Endothelial cell of umbilical vein (primary cell): ENCODE measurements around the gene DHX16. TPM values are rescaled to one million over a fixed set of nuclear protein-coding genes. Genes with fewer than 3 reads are reported as not detected.

Experiments used
- BruUV-seq: library from RNA; stranded (reverse); fragments of 400-500 nt; replicated peaks from 2 replicates; lab custom pipeline; 2021; lab: Mats Ljungman, UMichigan
- CTCF ChIA-PET: fragments of 300-600, 350-600 bp; sonication (Branson Sonifier 250); formaldehyde crosslinking; loops from one replicate; lab custom pipeline; 2021; ENCODE audit warnings: antibody characterized with exemption, inconsistent platforms; lab: Charles Lee
- POLR2A ChIA-PET: fragments of 300-600, 350-600 bp; sonication (Branson Sonifier 250); formaldehyde crosslinking; loops from one replicate; lab custom pipeline; 2021; ENCODE audit warnings: antibody characterized with exemption, inconsistent platforms; lab: Charles Lee
- DNase-seq: peaks from one replicate; pipeline ENCODE4 v3.0.0-alpha.2; 2011; ENCODE audit warnings: low read depth, low spot score
- FAIRE-seq: peaks from 2 replicates; lab custom pipeline; 2011; peaks lifted over from hg19 to GRCh38; lab: Jason Lieb, UNC
- H2AFZ ChIP-seq: 2 replicates; pipeline ENCODE4 v1.6.0; 2012; ENCODE audit warnings: low read depth, low read length, control low read depth, inconsistent platforms
- H3K27ac ChIP-seq: 2 replicates; pipeline ENCODE4 v1.5.1; 2011; ENCODE audit warnings: low read depth, mild to moderate bottlenecking, control low read depth, low read length, moderate library complexity; ENCODE audit not compliant: insufficient read depth
- H3K27me3 ChIP-seq, 2 experiments: 2 replicates each; pipeline versions ENCODE4 v1.6.0 to v1.6.1; 2011; ENCODE audit warnings: low read length in 2 of 2, mixed read lengths in 1 of 2; ENCODE audit not compliant: control insufficient read depth in 2 of 2, insufficient read depth in 2 of 2
- H3K36me3 ChIP-seq, 2 experiments: 2 replicates in 1 of 2; 3 replicates in 1 of 2; pipeline ENCODE4 v1.5.1; 2011; ENCODE audit warnings: low read length in 2 of 2, mild to moderate bottlenecking in 1 of 2, moderate library complexity in 1 of 2; ENCODE audit not compliant: control insufficient read depth in 2 of 2, insufficient read depth in 2 of 2; ENCODE audit errors: extremely low read depth in 1 of 2
- H3K4me1 ChIP-seq: 3 replicates; pipeline ENCODE4 v1.5.1; 2011; ENCODE audit warnings: mild to moderate bottlenecking, low read length; ENCODE audit not compliant: control insufficient read depth, insufficient read depth; ENCODE audit errors: extremely low read depth
- H3K4me2 ChIP-seq: 2 replicates; pipeline ENCODE4 v1.6.1; 2011; ENCODE audit warnings: low read length, control low read depth, mixed read lengths; ENCODE audit not compliant: insufficient read depth
- H3K4me3 ChIP-seq, 3 experiments: fragments of 200-600 bp in 1 of 3; sonication (generic), shearing (Covaris generic) in 1 of 3; replicated peaks in 1 of 3; 2 replicates each; pipeline ENCODE4 v1.5.1; 2011 to 2016; ENCODE audit warnings: control low read depth in 3 of 3, low read length in 3 of 3, mild to moderate bottlenecking in 2 of 3, inconsistent platforms in 1 of 3, low read depth in 1 of 3, moderate library complexity in 1 of 3; ENCODE audit not compliant: insufficient read depth in 1 of 3
- H3K79me2 ChIP-seq: 2 replicates; pipeline ENCODE4 v1.6.0; 2012; ENCODE audit warnings: low read length, inconsistent platforms; ENCODE audit not compliant: control insufficient read depth, insufficient read depth
- H3K9ac ChIP-seq: replicated peaks from 2 replicates; pipeline ENCODE3; 2011; ENCODE audit warnings: low read length, control low read depth; ENCODE audit not compliant: insufficient read depth; ENCODE audit errors: extremely low read depth
- H3K9me1 ChIP-seq: replicated peaks from 3 replicates; pipeline ENCODE4 v1.6.0; 2011; ENCODE audit warnings: mild to moderate bottlenecking, low read length; ENCODE audit not compliant: control insufficient read depth, insufficient read depth; ENCODE audit errors: extremely low read depth
- H3K9me3 ChIP-seq: replicated peaks from 2 replicates; pipeline ENCODE4 v1.5.1; 2012; ENCODE audit warnings: low read length, inconsistent platforms; ENCODE audit not compliant: control insufficient read depth, insufficient read depth
- H4K20me1 ChIP-seq: replicated peaks from 2 replicates; pipeline ENCODE3; 2011; ENCODE audit warnings: mild to moderate bottlenecking, low read length; ENCODE audit not compliant: control insufficient read depth, insufficient read depth; ENCODE audit errors: extremely low read depth
- JUN ChIP-seq: IDR thresholded peaks from 2 replicates; pipeline ENCODE4 v1.6.1; 2011; ENCODE audit warnings: borderline replicate concordance, low read depth; ENCODE audit not compliant: insufficient read length, insufficient read depth
- POLR2A ChIP-seq: IDR thresholded peaks from 2 replicates; pipeline ENCODE4 v1.6.1; 2012; ENCODE audit warnings: low read depth, mild to moderate bottlenecking, control low read depth, low read length
- POLR2AphosphoS5 ChIP-seq: IDR thresholded peaks from 2 replicates; pipeline ENCODE4 v1.6.1; 2012; ENCODE audit warnings: low read depth, mild to moderate bottlenecking, control low read depth, low read length, moderate library complexity; ENCODE audit not compliant: insufficient read depth
- dilution Hi-C: fragments of 300-500 bp; cut with MboI; formaldehyde crosslinking; loops from one replicate; pipeline ENCODE4 v1.15.0; 2019; ENCODE audit warnings: low sequenced_read_pairs; ENCODE audit not compliant: extremely low pct_ligation_motif_present
- intact Hi-C: fragments of 100-400 bp; cut with micrococcal nuclease; formaldehyde crosslinking; loops from one replicate; pipeline ENCODE4 v1.10.0; 2022
- polyA plus RNA-seq, 4 experiments: library from polyadenylated mRNA; depleted of rRNA in 3 of 4; stranded (reverse) in 3 of 4; unstranded in 1 of 4; fragments of >200 nt; gene quantifications; 2 replicates each; pipeline versions ENCODE4 v1.2.1 to v1.2.3, GENCODE V29; 2011 to 2012; ENCODE audit warnings: missing spikeins in 1 of 4
- total RNA-seq: library from RNA; stranded (reverse); gene quantifications from 2 replicates; pipeline ENCODE4 v1.2.3, GENCODE V29; 2021
- TF ChIP-seq, protein P1 (sequence below): IDR thresholded peaks from 2 replicates; pipeline ENCODE4 v1.6.1; 2011; ENCODE audit not compliant: insufficient read depth, insufficient read length
- TF ChIP-seq, protein P2 (sequence below), 2 donors: IDR thresholded peaks; 1 replicate in 1 of 2; 2 replicates in 1 of 2; pipeline ENCODE4 v1.5.1; 2011; ENCODE audit warnings: low read length in 2 of 2, mild to moderate bottlenecking in 2 of 2, moderate library complexity in 2 of 2, control low read depth in 1 of 2, inconsistent platforms in 1 of 2, low read depth in 1 of 2; ENCODE audit not compliant: insufficient read depth in 1 of 2; ENCODE audit errors: extremely low read depth in 1 of 2

Gene DHX16
- total and polyA plus RNA-seq, 2 donors (not counting 3 experiments of a cell fraction or from before 2014, with no cell fraction given): 38.2 to 66.5 TPM

DNA sequence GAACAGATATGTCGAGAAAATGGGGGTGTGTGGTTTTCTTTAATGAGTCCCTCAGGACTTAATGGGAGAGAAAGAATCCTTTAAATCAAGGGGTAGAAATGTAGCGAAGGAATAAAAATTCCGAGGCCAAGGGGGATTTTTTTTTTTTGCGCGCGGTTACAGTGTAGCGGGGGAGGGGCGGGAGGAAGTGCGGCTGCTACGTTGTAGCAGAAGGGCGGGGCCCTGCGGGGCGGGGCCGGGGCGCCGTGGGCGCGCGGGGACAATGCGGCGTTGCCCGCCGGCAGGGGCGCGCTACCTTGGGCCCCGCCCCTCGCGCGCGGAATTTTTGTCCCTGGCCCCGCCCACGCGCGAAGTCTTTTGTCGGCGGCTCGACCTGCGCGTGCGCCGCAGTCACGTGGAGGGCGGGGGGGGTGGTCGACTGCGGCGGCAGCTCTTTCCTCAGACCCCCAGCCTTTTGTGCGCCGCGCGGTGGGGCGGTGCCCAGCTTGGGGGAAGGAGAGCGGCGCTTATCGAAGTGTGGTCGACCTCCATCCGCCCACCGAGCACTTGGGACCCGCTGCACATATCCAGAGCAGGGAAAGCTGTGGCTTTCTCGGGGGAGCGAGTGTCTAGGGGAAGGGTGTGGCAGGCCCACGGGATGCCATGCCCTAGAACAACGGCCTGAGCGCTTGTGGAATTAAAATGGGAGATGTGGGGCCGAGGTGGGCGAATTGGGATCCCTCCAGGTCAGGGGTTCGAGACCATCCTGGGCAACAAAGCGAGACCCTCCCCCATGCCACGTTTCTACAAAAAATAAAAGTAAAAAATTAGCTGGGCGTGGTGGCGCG, 48.6 kb upstream of the DHX16 start:
- H3K9ac ChIP-seq: peak overlapping the region; percentile 100
- intact Hi-C loops: loop anchor here (1.0 to 2.0 kb wide), 5 partner anchors 21 to 239 kb away; partner anchors contain the start of genes C6orf136 and FLOT1
- ChIA-PET POLR2A (interaction anchor here (0.6 to 3.0 kb wide), 7 partner anchors 9 to 98 kb away, joined by 3 to 34 read pairs (median 3); partner anchors contain the start of genes IER3 and NRM), CTCF (interaction anchor here (0.6 to 9.2 kb wide), 18 partner anchors 10 to 366 kb away, joined by 3 to 296 read pairs (median 6); partner anchors contain the start of genes DHX16, FLOT1 and VARS2)
- no peaks in the 10 kb centered on the region for H3K9me3 ChIP-seq
- dilution Hi-C loops: no loop called here
- peak; percentile 91 for DNase-seq
- H3K4me3 ChIP-seq: peak overlapping the region; percentile 94 to 99 (median 99)
- peak overlapping the region; percentile 89 for H3K4me2 ChIP-seq
- H3K9me1 ChIP-seq: no peaks in the 10 kb centered on the region
- H3K36me3 ChIP-seq: peaks cover 16 to 31% of the 10 kb centered on the region in 2 experiments
- no TSS peak for BruUV-seq
- H3K27me3 ChIP-seq: no peaks in the 10 kb centered on the region
- peaks cover 7% of the 10 kb centered on the region for H4K20me1 ChIP-seq
- peaks cover 42% of the 10 kb centered on the region for H3K4me1 ChIP-seq
- H3K27ac ChIP-seq: peak overlapping the region; percentile 94
- peaks cover 64% of the 10 kb centered on the region for H3K79me2 ChIP-seq
- TF ChIP-seq POLR2AphosphoS5 (peak; percentile 99), POLR2A (peak; percentile 92), JUN (no peak)
- TF ChIP-seq, protein P1, sequence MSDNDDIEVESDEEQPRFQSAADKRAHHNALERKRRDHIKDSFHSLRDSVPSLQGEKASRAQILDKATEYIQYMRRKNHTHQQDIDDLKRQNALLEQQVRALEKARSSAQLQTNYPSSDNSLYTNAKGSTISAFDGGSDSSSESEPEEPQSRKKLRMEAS: peak; percentile 95
- TF ChIP-seq, protein P2, sequence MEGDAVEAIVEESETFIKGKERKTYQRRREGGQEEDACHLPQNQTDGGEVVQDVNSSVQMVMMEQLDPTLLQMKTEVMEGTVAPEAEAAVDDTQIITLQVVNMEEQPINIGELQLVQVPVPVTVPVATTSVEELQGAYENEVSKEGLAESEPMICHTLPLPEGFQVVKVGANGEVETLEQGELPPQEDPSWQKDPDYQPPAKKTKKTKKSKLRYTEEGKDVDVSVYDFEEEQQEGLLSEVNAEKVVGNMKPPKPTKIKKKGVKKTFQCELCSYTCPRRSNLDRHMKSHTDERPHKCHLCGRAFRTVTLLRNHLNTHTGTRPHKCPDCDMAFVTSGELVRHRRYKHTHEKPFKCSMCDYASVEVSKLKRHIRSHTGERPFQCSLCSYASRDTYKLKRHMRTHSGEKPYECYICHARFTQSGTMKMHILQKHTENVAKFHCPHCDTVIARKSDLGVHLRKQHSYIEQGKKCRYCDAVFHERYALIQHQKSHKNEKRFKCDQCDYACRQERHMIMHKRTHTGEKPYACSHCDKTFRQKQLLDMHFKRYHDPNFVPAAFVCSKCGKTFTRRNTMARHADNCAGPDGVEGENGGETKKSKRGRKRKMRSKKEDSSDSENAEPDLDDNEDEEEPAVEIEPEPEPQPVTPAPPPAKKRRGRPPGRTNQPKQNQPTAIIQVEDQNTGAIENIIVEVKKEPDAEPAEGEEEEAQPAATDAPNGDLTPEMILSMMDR (IDR thresholded peaks at IDR 0.05; ENCODE audit: extremely low read depth in 1 of 2, insufficient read depth in 1 of 2, low read depth in 1 of 2, low read length in 2 of 2): peak; percentile 13 to 44
- no peak overlapping the region for H2AFZ ChIP-seq
- peak; percentile 18 for FAIRE-seq
